ENCODE measurements around the gene SCAP. TPM values are rescaled to one million over a fixed set of nuclear protein-coding genes. Genes with fewer than 3 reads are reported as not detected.
"Not testable (repeated sequence)": the region's sequence is repeated elsewhere in the genome, so short reads cannot be mapped to it uniquely, and the experiment has no call there.

Gene SCAP
- total and polyA plus RNA-seq, 12 donors = 31.7 to 56.7 (median 40.4) TPM

DNA sequence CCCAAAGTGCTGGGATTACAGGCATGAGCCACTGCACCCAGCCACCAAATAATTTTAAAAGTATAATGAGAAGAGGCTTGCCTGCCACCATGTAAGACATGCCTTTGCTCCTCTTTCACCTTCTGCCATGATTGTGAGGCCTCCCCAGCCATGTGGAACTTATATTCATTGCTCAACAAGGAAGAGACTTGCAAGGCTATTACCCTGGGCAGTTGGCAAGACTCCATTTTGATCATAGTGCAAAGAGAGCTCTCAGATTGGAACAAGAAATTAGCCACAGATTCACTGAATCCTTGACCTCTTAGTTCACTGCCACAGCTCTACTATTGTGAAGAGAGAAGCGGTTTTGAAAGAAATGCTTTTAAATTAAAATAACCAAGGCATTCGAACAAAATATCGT is 6.1 kb downstream of the SCAP start:
- Histone ChIP-seq H3K4me3 (no peak overlapping the region), H3K36me3 (no peaks in the 10 kb centered on the region), H3K4me1 (peaks cover 1 to 30% (median 7%) of the 10 kb centered on the region in 9 donors), H3K27me3 (no peaks in the 10 kb centered on the region), H3K27ac (no peak overlapping the region), H3K9me3 (peaks cover 0 to 8% (median 0%) of the 10 kb centered on the region in 11 donors)
- ATAC-seq = no peak
- TF ChIP-seq, protein P1, sequence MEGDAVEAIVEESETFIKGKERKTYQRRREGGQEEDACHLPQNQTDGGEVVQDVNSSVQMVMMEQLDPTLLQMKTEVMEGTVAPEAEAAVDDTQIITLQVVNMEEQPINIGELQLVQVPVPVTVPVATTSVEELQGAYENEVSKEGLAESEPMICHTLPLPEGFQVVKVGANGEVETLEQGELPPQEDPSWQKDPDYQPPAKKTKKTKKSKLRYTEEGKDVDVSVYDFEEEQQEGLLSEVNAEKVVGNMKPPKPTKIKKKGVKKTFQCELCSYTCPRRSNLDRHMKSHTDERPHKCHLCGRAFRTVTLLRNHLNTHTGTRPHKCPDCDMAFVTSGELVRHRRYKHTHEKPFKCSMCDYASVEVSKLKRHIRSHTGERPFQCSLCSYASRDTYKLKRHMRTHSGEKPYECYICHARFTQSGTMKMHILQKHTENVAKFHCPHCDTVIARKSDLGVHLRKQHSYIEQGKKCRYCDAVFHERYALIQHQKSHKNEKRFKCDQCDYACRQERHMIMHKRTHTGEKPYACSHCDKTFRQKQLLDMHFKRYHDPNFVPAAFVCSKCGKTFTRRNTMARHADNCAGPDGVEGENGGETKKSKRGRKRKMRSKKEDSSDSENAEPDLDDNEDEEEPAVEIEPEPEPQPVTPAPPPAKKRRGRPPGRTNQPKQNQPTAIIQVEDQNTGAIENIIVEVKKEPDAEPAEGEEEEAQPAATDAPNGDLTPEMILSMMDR (IDR thresholded peaks at IDR 0.05) = no peak
- DNase-seq = no peak
- intact Hi-C loops (cut with DNase I) = no loop called here
- WGBS, 2 donors = 74 to 92% methylated on average over 3 of the region's 3 CpGs

DNA sequence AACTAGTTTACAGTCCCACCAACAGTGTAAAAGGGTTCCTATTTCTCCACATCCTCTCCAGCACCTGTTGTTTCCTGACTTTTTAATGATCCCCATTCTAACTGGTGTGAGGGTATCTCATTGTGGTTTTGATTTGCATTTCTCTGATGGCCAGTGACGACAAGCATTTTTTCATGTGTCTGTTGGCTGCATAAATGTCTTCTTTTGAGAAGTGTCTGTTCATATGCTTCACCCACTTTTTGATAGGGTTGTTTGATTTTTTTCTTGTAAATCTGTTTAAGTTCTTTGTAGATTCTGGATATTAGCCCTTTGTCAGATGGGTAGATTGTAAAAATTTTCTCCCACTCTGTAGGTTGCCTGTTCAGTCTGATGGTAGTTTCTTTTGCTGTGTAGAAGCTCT is 7.4 kb downstream of the SCAP start:
- 96 to 100% methylated on average over 1 of the region's 1 CpG for WGBS, 2 donors
- H3K36me3 ChIP-seq; DNase-seq; H3K9me3 ChIP-seq; intact Hi-C loops (cut with DNase I); H3K27ac ChIP-seq; ATAC-seq; H3K27me3 ChIP-seq; H3K4me3 ChIP-seq: not testable (repeated sequence)
- peaks cover 0 to 31% (median 1%) of the 10 kb centered on the region in 9 donors for H3K4me1 ChIP-seq

DNA sequence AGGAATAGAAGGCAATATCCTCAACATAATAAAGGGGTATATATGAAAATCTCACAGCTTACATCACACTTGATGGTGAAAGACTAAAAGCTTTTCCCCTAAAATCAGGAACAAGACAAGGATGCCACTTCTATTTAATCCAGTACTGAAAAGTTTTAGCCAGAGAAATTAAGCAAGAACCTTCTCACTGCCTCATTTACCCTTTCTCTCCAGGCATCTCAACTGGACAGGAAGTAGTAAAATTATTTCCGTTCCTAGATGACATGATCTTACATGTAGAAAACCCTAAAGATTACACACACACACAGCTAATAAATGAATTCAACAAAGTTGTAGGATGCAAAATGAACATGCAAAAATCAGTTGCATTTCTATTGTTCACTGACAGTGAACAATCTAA is 11.2 kb downstream of the SCAP start:
- no peak overlapping the region for H3K4me3 ChIP-seq
- peaks cover 0 to 31% (median 8%) of the 10 kb centered on the region in 9 donors for H3K4me1 ChIP-seq
- TF ChIP-seq, protein P1 (IDR thresholded peaks at IDR 0.05) = no peak
- intact Hi-C loops (cut with DNase I) = no loop called here
- peaks cover 0 to 19% (median 0%) of the 10 kb centered on the region in 11 donors for H3K9me3 ChIP-seq
- no peaks in the 10 kb centered on the region for H3K36me3 ChIP-seq
- no peaks in the 10 kb centered on the region for H3K27me3 ChIP-seq
- H3K27ac ChIP-seq = no peak overlapping the region
- ATAC-seq (no peak), DNase-seq (no peak)
- WGBS, 2 donors = 56 to 67% methylated on average over 1 of the region's 1 CpG

DNA sequence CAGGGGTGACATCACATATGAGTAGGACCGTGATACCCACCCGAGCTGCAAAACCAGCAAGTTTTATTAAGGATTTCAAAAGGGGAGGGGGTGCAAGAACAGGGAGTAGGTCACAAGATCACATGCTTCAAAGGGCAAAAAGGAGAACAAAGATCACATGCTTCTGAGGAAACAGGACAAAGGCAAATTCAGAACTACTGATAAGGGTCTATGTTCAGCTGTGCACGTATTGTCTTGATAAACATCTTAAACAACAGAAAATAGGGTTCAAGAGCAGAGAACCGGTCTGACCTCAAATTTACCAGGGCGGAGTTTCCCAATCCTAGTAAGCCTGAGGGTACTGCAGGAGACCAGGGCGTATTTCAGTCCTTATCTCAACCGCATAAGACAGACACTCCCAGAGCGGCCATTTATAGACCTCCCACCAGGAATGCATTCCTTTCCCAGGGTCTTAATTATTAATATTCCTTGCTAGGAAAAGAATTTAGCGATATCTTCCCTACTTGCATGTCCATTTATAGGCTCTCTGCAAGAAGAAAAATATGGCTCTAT is 16.1 kb downstream of the SCAP start:
- peaks cover 0 to 25% (median 9%) of the 10 kb centered on the region in 9 donors for H3K4me1 ChIP-seq
- H3K36me3 ChIP-seq; H3K27ac ChIP-seq; DNase-seq; ATAC-seq; H3K27me3 ChIP-seq; H3K4me3 ChIP-seq; intact Hi-C loops (cut with DNase I): not testable (repeated sequence)
- WGBS, 2 donors = 84 to 86% methylated on average over 9 of the region's 9 CpGs
- peaks cover 0 to 18% (median 0%) of the 10 kb centered on the region in 11 donors for H3K9me3 ChIP-seq

DNA sequence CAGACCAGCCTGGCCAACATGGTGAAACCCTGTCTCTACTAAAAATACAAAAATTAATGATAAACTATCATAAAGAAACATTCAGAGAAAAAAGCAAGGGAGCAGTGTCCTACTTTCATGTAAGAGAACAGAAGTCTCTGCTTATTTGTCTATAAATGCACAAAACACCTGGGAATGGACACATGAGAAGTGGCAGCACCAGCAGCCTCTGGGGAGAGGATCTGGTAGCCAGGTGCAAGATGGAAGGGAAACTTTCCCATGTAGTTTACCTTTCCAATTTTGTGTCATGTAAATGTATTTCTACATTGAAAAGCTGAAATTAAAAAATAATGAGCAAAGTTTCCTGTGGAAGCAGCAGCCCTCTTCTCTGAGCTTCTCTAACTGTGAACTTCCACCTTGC is 18.8 kb downstream of the SCAP start:
- TF ChIP-seq, protein P1 (IDR thresholded peaks at IDR 0.05) = no peak
- H3K4me1 ChIP-seq = peaks cover 0 to 12% (median 3%) of the 10 kb centered on the region in 9 donors
- ATAC-seq (no peak), DNase-seq (no peak)
- H3K27me3 ChIP-seq = no peaks in the 10 kb centered on the region
- no peaks in the 10 kb centered on the region for H3K36me3 ChIP-seq
- no peak overlapping the region for H3K27ac ChIP-seq
- no peak overlapping the region for H3K4me3 ChIP-seq
- intact Hi-C loops (cut with DNase I) = no loop called here
- peaks cover 0 to 18% (median 0%) of the 10 kb centered on the region in 11 donors for H3K9me3 ChIP-seq

Data from heart right ventricle (tissue), 16 donors.